Measurements from ENCODE around the gene INAVA. TPM values are rescaled to one million over a fixed set of nuclear protein-coding genes. Genes with fewer than 3 reads are reported as not detected.

The INAVA gene
- total RNA-seq, 2 donors from 2014 or later: 59.5 to 61.5 TPM

DNA sequence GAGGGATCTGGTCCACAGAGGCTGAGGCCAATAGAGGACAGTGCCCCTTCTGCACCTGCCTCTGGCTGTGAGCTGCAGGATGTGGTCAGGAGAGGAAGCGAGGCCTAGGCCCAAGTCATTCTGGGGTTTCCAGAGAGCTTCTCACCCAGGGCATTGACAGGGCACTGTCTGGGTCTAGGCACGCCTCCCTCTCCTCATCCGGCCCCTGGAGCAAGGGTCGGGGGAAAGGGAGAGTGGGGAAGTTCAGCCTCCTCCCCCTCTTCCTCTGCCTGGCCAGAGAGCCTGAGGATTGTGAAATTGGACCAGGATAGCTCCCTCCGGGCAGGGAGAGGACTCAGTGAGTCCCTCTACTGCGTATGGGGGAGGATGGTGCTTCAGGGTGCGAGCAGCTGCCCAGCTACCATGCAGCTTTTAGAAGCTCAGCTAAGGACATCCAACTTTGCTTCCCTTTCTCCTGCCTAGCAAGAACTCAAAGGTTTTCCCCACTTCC lies 6.3 kb upstream of the INAVA start:
- H3K27me3 ChIP-seq (ENCODE audit: control insufficient read depth, insufficient read depth, low read length, poor library complexity, severe bottlenecking): no peaks in the 10 kb centered on the region
- DNase-seq: peak; percentile 68
- no peak overlapping the region for H3K9ac ChIP-seq (ENCODE audit: extremely low read depth, low read length, poor library complexity, severe bottlenecking)
- H3K9me3 Mint-ChIP-seq: no peaks in the 10 kb centered on the region
- H3K36me3 ChIP-seq (ENCODE audit: control insufficient read depth, insufficient read depth, low read length): no peaks in the 10 kb centered on the region
- no peak overlapping the region for H3K4me3 ChIP-seq (ENCODE audit: low read length)
- no peaks in the 10 kb centered on the region for H3K36me3 Mint-ChIP-seq (ENCODE audit: low read depth)
- H3K27ac Mint-ChIP-seq: no peak overlapping the region
- peaks cover 16% of the 10 kb centered on the region for H3K4me1 ChIP-seq (ENCODE audit: control insufficient read depth, insufficient read depth, low read length)
- TF ChIP-seq, protein P1, sequence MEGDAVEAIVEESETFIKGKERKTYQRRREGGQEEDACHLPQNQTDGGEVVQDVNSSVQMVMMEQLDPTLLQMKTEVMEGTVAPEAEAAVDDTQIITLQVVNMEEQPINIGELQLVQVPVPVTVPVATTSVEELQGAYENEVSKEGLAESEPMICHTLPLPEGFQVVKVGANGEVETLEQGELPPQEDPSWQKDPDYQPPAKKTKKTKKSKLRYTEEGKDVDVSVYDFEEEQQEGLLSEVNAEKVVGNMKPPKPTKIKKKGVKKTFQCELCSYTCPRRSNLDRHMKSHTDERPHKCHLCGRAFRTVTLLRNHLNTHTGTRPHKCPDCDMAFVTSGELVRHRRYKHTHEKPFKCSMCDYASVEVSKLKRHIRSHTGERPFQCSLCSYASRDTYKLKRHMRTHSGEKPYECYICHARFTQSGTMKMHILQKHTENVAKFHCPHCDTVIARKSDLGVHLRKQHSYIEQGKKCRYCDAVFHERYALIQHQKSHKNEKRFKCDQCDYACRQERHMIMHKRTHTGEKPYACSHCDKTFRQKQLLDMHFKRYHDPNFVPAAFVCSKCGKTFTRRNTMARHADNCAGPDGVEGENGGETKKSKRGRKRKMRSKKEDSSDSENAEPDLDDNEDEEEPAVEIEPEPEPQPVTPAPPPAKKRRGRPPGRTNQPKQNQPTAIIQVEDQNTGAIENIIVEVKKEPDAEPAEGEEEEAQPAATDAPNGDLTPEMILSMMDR (conservative IDR thresholded peaks at IDR 0.05): no peak
- peaks cover 3% of the 10 kb centered on the region for H3K27me3 Mint-ChIP-seq (ENCODE audit: insufficient read depth)
- H3K9me3 ChIP-seq (ENCODE audit: control insufficient read depth, low read length): no peaks in the 10 kb centered on the region
- peaks cover 47% of the 10 kb centered on the region for H3K4me1 Mint-ChIP-seq
- no peak overlapping the region for H3K27ac ChIP-seq (ENCODE audit: low read depth, low read length)
- no peak overlapping the region for H3K4me3 Mint-ChIP-seq
- 80 to 83% methylated on average over 1 to 7 of the region's 7 CpGs for WGBS, 2 experiments (ENCODE audit: insufficient coverage in 1 of 2, insufficient read length in 1 of 2)

DNA sequence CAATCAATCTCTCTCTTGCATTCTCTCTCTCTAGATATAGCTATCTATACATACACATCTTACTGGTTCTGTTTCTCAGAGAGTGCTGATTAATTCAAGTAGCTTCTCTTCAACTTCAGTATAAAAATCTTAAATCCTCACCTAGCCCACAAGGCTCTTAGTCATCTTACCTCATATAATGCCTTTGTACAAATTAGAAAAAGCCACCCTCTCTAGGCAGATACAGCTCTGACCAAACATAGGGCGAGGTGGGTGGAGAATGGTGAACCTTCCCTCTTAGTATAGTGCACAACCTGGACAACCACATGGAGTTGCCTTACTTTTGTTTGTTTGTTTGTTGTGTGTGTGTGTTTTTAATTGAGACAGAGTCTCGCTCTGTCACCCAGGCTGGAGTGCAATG lies 5.1 kb upstream of the INAVA start:
- Histone ChIP-seq H3K27ac (ENCODE audit: low read depth, low read length) (no peak overlapping the region), H3K4me3 (ENCODE audit: low read length) (no peak overlapping the region), H3K36me3 (ENCODE audit: control insufficient read depth, insufficient read depth, low read length) (no peaks in the 10 kb centered on the region), H3K4me1 (ENCODE audit: control insufficient read depth, insufficient read depth, low read length) (peaks cover 25% of the 10 kb centered on the region), H3K9ac (ENCODE audit: extremely low read depth, low read length, poor library complexity, severe bottlenecking) (no peak overlapping the region), H3K27me3 (ENCODE audit: control insufficient read depth, insufficient read depth, low read length, poor library complexity, severe bottlenecking) (no peaks in the 10 kb centered on the region), H3K9me3 (ENCODE audit: control insufficient read depth, low read length) (no peaks in the 10 kb centered on the region)
- peaks cover 55% of the 10 kb centered on the region for H3K4me1 Mint-ChIP-seq
- peak overlapping the region; percentile 93 for H3K4me3 Mint-ChIP-seq
- H3K9me3 Mint-ChIP-seq: no peaks in the 10 kb centered on the region
- H3K27ac Mint-ChIP-seq: no peak overlapping the region
- no peaks in the 10 kb centered on the region for H3K36me3 Mint-ChIP-seq (ENCODE audit: low read depth)
- WGBS, 2 experiments (ENCODE audit: insufficient coverage in 1 of 2, insufficient read length in 1 of 2): 94 to 100% methylated on average over 1 to 2 of the region's 2 CpGs
- H3K27me3 Mint-ChIP-seq (ENCODE audit: insufficient read depth): peaks cover 3% of the 10 kb centered on the region
- TF ChIP-seq, protein P1 (conservative IDR thresholded peaks at IDR 0.05): no peak
- DNase-seq: no peak

DNA sequence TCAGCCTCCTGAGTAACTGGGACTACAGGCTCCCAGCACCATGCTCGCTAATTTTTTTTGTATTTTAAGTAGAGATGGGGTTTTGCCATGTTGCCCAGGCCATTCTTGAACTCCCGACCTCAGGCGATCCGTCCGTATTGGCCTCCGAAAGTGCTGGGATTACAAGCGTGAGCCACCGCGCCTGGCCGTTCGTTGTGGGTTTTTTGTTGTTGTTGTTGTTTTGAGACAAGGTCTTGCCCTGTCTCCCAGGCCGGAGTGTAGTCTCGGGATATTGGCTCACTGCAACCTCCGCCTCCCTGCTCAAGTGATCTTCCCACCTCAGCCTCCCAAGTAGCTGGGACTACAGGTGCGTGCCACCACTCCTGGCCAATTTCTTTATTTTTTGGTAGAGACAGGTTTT lies 4.7 kb upstream of the INAVA start:
- 96 to 100% methylated on average over 1 to 15 of the region's 15 CpGs for WGBS, 2 experiments (ENCODE audit: insufficient coverage in 1 of 2, insufficient read length in 1 of 2)
- no peaks in the 10 kb centered on the region for H3K36me3 Mint-ChIP-seq (ENCODE audit: low read depth)
- TF ChIP-seq, protein P1 (conservative IDR thresholded peaks at IDR 0.05): no peak
- H3K36me3 ChIP-seq (ENCODE audit: control insufficient read depth, insufficient read depth, low read length): no peaks in the 10 kb centered on the region
- no peaks in the 10 kb centered on the region for H3K9me3 Mint-ChIP-seq
- H3K27ac ChIP-seq (ENCODE audit: low read depth, low read length): no peak overlapping the region
- H3K27me3 ChIP-seq (ENCODE audit: control insufficient read depth, insufficient read depth, low read length, poor library complexity, severe bottlenecking): no peaks in the 10 kb centered on the region
- no peak for DNase-seq
- H3K9ac ChIP-seq (ENCODE audit: extremely low read depth, low read length, poor library complexity, severe bottlenecking): no peak overlapping the region
- H3K27me3 Mint-ChIP-seq (ENCODE audit: insufficient read depth): peaks cover 3% of the 10 kb centered on the region
- H3K4me3 ChIP-seq (ENCODE audit: low read length): no peak overlapping the region
- peaks cover 60% of the 10 kb centered on the region for H3K4me1 Mint-ChIP-seq
- no peaks in the 10 kb centered on the region for H3K9me3 ChIP-seq (ENCODE audit: control insufficient read depth, low read length)
- H3K27ac Mint-ChIP-seq: no peak overlapping the region
- peak overlapping the region; percentile 93 for H3K4me3 Mint-ChIP-seq
- peaks cover 30% of the 10 kb centered on the region for H3K4me1 ChIP-seq (ENCODE audit: control insufficient read depth, insufficient read depth, low read length)

Data from endodermal cell (in vitro differentiated cells).